ENCODE results near the gene SYNM. TPM values are rescaled to one million over a fixed set of nuclear protein-coding genes. Genes with fewer than 3 reads are reported as not detected.

SYNM gene
- polyA plus RNA-seq, 1 experiment = 3.2 TPM

DNA sequence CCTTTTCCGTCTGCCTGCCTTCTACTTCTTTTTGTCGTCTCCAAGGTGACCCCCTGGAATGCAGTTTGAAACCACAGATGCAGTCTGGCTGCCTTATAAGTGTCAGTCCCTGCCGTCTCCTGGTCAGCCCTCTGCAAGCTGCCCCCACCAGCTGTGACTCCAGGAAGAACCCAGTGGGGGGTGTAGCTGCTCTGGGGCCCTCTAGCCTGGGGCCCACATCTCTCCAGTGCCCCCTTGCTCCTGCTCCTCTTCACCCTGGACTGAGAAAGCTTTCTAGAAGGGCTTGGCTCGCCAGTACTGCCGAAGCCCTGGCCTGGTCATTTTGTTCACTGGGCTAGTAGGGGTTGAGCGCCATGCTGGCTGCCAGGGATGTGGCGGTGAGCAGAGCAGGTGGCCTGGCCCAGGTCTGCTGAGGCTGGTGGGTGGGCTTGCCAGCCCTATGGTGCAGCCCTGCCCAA, 21.3 kb downstream of the SYNM start:
- ChIA-PET POLR2A (no interaction called here), CTCF (interaction anchor here (1.0 kb wide), 1 partner anchor 25 kb away, joined by 3 read pairs; no protein-coding TSS in a partner anchor)

DNA sequence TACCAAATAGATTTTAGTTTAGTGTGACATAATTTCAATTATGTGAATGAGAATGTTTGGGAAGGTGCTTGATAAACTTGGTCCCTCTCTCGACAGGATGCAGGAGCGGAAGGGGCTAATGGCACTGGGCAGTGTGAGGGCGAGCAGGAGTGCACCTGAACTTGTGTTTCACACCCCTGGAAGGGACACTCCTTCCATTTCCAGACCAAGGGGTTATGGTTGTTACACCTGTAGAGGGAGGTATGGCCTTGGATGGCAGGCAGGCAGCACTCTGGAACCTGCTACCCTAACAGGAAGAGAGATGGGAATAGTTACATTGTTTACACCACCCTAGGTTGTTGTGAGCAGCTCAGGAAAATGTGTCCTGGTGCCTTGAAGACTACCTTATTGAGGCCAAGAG, 22.1 kb downstream of the SYNM start:
- H3K27me3 ChIP-seq (ENCODE audit: control insufficient read depth, insufficient read depth, low read length) = no peaks in the 10 kb centered on the region
- ChIA-PET POLR2A (no interaction called here), CTCF (interaction anchor here (0.5 to 1.0 kb wide), 2 partner anchors 26 to 68 kb away, joined by 3 to 9 read pairs; no protein-coding TSS in a partner anchor)
- no peak for DNase-seq (ENCODE audit: low read depth, low spot score)
- H3K27ac ChIP-seq (ENCODE audit: low read depth, low read length) = no peak overlapping the region
- H3K9me3 ChIP-seq (ENCODE audit: control insufficient read depth, insufficient read depth, low read length) = peaks cover 2% of the 10 kb centered on the region; the same call in 1 of the 2 replicates
- no peak overlapping the region for H3K4me3 ChIP-seq (ENCODE audit: low read depth, low read length)
- TF ChIP-seq, protein P1, sequence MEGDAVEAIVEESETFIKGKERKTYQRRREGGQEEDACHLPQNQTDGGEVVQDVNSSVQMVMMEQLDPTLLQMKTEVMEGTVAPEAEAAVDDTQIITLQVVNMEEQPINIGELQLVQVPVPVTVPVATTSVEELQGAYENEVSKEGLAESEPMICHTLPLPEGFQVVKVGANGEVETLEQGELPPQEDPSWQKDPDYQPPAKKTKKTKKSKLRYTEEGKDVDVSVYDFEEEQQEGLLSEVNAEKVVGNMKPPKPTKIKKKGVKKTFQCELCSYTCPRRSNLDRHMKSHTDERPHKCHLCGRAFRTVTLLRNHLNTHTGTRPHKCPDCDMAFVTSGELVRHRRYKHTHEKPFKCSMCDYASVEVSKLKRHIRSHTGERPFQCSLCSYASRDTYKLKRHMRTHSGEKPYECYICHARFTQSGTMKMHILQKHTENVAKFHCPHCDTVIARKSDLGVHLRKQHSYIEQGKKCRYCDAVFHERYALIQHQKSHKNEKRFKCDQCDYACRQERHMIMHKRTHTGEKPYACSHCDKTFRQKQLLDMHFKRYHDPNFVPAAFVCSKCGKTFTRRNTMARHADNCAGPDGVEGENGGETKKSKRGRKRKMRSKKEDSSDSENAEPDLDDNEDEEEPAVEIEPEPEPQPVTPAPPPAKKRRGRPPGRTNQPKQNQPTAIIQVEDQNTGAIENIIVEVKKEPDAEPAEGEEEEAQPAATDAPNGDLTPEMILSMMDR (IDR thresholded peaks at IDR 0.05; ENCODE audit: low read depth, low read length) = no peak

More for the DNA sequence above, 21.3 kb downstream of the SYNM start:
- H3K27ac ChIP-seq (ENCODE audit: low read depth, low read length) = no peak overlapping the region
- H3K9me3 ChIP-seq (ENCODE audit: control insufficient read depth, insufficient read depth, low read length) = peaks cover under 1% of the 10 kb centered on the region; the same call in 1 of the 2 replicates
- DNase-seq (ENCODE audit: low read depth, low spot score) = no peak
- no peaks in the 10 kb centered on the region for H3K27me3 ChIP-seq (ENCODE audit: control insufficient read depth, insufficient read depth, low read length)
- TF ChIP-seq, protein P1 (IDR thresholded peaks at IDR 0.05; ENCODE audit: low read depth, low read length) = no peak
- no peak overlapping the region for H3K4me3 ChIP-seq (ENCODE audit: low read depth, low read length)

- TF ChIP-seq, protein P1 (IDR thresholded peaks at IDR 0.05; ENCODE audit: low read depth, low read length) = no peak
- H3K4me3 ChIP-seq (ENCODE audit: low read depth, low read length) = no peak overlapping the region
- ChIA-PET CTCF (interaction anchor here (3.4 kb wide), 1 partner anchor 27 kb away, joined by 13 read pairs; no protein-coding TSS in a partner anchor), POLR2A (no interaction called here)
- peaks cover 2% of the 10 kb centered on the region; the same call in 1 of the 2 replicates for H3K9me3 ChIP-seq (ENCODE audit: control insufficient read depth, insufficient read depth, low read length)
- DNase-seq (ENCODE audit: low read depth, low spot score) = no peak
- no peaks in the 10 kb centered on the region for H3K27me3 ChIP-seq (ENCODE audit: control insufficient read depth, insufficient read depth, low read length)
- H3K27ac ChIP-seq (ENCODE audit: low read depth, low read length) = no peak overlapping the region
Observed at GRCh38 chr15:99127773-99128172, 22.9 kb downstream of the SYNM start.

- TF ChIP-seq, protein P1 (IDR thresholded peaks at IDR 0.05; ENCODE audit: low read depth, low read length) = no peak
- H3K4me3 ChIP-seq (ENCODE audit: low read depth, low read length) = no peak overlapping the region
- no peaks in the 10 kb centered on the region for H3K27me3 ChIP-seq (ENCODE audit: control insufficient read depth, insufficient read depth, low read length)
- POLR2A ChIA-PET = no interaction called here
- CTCF ChIA-PET = interaction anchor here (3.4 kb wide), 1 partner anchor 27 kb away, joined by 13 read pairs; no protein-coding TSS in a partner anchor
- DNase-seq (ENCODE audit: low read depth, low spot score) = no peak
- H3K27ac ChIP-seq (ENCODE audit: low read depth, low read length) = no peak overlapping the region
- peaks cover 2% of the 10 kb centered on the region; the same call in 1 of the 2 replicates for H3K9me3 ChIP-seq (ENCODE audit: control insufficient read depth, insufficient read depth, low read length)
Observed at GRCh38 chr15:99128411-99128810, 23.5 kb downstream of the SYNM start.

DNA sequence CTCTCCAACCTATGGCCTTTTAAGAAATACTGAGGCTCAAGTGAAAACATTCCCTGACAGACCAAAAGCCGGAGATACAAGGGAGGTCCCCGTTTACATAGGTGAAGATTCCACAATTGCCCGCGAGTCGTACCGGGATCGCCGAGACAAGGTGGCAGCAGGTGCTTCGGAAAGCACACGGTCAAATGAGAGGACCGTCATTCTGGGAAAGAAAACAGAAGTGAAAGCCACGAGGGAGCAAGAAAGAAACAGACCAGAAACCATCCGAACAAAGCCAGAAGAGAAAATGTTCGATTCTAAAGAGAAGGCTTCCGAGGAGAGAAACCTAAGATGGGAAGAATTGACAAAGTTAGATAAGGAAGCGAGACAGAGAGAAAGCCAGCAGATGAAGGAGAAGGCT, 24.8 kb downstream of the SYNM start:
- H3K27ac ChIP-seq (ENCODE audit: low read depth, low read length) = no peak overlapping the region
- CTCF ChIA-PET = interaction anchor here (3.4 kb wide), 1 partner anchor 28 kb away, joined by 13 read pairs; no protein-coding TSS in a partner anchor
- TF ChIP-seq, protein P1 (IDR thresholded peaks at IDR 0.05; ENCODE audit: low read depth, low read length) = no peak
- H3K27me3 ChIP-seq (ENCODE audit: control insufficient read depth, insufficient read depth, low read length) = no peaks in the 10 kb centered on the region
- POLR2A ChIA-PET = no interaction called here
- no peak overlapping the region for H3K4me3 ChIP-seq (ENCODE audit: low read depth, low read length)
- no peak for DNase-seq (ENCODE audit: low read depth, low spot score)
- peaks cover 2% of the 10 kb centered on the region; the same call in 1 of the 2 replicates for H3K9me3 ChIP-seq (ENCODE audit: control insufficient read depth, insufficient read depth, low read length)
